HG03066 (cell line): Measurements from ENCODE around the gene BBS9.
"Not testable (repeated sequence)": the region's sequence is repeated elsewhere in the genome, so short reads cannot be mapped to it uniquely, and the experiment has no call there.

Experiments used
- ATAC-seq: cut with Tn5 transposase; IDR thresholded peaks from one replicate; pipeline ENCODE4 v1.9.1; 2021; ENCODE audit warnings: low read depth; ENCODE audit not compliant: unreplicated experiment

Gene BBS9

GRCh38 chr7:33262476-33262875, 133.1 kb downstream of the BBS9 start:
- ATAC-seq: no peak

GRCh38 chr7:33271839-33272371, 142.5 kb downstream of the BBS9 start:
- ATAC-seq: not testable (repeated sequence)

GRCh38 chr7:33273356-33273755, 144.0 kb downstream of the BBS9 start:
- ATAC-seq: no peak

DNA sequence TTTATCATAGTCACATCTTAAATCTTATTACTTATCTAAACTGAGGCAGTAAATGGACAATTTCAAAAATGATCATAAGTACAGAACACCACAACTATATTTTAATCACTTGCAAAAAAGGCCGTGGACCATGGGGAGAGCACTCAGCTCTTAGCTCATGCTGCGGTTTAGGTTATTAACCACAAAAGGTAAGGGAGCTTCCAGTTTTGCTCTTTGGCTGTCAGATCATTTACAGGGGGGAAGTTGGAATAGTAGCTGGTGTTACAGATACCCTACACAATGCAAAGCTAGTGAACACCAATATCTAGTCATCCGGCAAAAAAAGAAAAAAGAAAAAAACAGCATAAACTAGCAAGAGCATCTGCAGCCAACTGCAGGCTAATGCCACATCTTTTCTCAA, 147.0 kb downstream of the BBS9 start:
- ATAC-seq: no peak

GRCh38 chr7:33276729-33277128, 147.4 kb downstream of the BBS9 start:
- ATAC-seq: no peak

GRCh38 chr7:33278095-33278494, 148.7 kb downstream of the BBS9 start:
- no peak for ATAC-seq

DNA sequence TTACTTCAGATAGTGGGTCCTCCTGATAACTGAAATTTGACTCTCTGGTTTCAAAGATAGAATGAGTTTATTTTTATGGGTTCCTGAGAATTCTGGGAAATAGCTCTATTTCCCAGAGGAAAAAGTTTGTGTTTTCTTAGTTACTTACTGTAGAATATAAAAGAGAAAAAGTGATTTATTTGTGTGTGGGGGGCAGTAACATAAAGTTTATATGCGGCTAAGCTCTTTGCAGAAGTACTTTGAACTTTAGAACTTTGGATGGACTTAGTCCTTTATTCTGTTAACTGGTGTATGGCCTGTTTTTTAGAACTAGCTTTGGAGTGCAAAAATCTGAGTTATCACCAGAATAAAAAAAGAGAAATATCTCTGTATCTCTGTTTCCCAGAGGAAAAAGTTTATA, 157.1 kb downstream of the BBS9 start:
- no peak for ATAC-seq

DNA sequence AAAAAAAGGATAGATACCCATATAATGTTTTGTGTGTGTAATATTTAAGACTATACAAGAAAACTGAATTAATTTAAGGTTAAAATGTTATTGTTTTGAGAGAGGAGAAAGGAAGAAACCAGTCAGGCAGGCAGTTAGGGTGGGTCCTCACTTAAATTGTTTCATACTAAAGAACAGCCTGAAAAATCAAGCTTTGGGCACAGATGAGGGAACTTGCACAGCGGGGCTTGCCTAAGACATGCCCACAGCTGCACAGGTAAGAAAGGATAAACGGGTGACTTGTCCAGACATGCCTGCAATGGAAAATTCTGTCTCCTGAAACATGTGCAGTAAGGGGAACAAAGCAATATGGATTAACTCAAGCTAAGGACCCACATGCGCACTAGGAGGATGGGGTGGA, 158.4 kb downstream of the BBS9 start:
- no peak for ATAC-seq

DNA sequence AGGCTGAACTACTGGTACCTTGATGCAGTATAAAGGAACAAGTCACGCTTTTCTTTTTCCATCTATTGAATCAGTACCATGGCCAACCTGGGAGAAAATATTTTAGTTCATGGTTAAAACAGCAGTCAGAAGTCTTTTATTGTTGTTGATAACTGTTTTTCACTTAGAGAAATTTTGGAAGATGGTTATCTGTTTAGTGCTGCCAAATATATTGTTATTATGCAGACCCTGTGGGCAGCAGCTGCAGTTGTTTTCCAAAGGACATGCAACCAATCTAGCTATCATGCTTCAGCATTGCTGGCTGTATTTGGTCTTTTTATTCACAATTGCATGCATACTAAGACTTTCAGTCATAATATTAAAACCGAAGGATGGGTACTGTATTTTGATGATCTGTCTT, 169.5 kb downstream of the BBS9 start:
- ATAC-seq: no peak

DNA sequence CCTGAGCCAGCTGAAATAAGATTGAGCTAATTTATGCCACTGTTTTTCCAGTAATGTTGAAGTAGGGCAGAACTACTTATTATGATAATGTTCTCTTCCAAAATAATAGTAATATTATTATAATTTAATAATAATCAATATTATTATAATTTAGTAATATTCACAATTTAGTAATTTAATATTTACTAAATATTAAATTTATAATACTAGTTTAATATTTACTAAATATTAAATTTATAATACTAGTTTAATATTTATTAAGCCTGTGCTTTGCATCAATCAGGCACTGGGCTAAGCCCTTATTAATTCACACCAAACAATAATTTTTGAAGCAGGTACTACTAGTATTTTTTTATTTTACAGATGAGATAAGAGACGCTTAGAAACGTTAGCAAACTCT, 170.1 kb downstream of the BBS9 start:
- no peak for ATAC-seq

GRCh38 chr7:33300131-33300530, 170.8 kb downstream of the BBS9 start:
- no peak for ATAC-seq

DNA sequence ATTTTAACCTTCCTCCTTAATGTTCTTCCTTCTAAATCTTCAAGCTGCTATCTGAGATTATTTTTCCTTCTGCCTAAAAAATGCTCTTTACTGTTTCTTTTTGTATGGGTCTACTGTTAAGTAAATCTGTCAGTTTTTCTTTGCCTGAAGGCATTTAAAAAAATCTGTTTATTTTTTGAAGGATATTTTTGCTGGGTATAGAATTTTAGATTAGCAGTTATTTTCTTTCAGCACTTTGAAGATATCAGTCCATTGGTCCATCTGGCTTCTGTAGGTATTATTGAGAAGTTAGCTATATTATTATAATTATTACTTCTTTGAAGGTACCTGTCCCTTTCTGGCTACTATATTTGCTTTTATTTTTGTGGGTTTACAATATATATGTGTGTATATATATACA, 171.4 kb downstream of the BBS9 start:
- ATAC-seq: no peak

DNA sequence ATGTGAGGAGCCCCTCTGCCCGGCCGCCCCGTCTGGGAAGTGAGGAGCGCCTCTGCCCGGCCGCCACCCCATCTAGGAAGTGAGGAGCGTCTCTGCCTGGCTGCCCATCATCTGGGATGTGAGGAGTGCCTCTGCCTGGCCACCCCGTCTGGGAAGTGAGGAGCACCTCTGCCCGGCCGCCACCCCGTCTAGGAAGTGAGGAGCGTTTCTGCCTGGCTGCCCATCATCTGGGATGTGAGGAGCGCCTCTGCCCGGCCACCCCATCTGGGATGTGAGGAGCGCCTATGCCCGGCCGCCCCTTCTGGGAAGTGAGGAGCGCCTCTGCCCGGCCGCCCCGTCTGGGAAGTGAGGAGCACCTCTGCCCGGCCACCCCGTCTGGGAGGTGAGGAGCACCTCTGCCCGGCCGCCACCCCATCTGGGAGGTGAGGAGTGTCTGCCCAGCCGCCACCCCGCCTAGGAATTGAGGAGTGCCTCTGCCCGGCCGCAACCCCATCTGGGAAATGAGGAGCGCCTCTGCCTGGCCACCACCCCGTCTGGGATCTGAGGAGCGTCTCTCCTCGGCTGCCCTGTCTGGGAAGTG, 174.7 kb downstream of the BBS9 start:
- not testable (repeated sequence) for ATAC-seq

DNA sequence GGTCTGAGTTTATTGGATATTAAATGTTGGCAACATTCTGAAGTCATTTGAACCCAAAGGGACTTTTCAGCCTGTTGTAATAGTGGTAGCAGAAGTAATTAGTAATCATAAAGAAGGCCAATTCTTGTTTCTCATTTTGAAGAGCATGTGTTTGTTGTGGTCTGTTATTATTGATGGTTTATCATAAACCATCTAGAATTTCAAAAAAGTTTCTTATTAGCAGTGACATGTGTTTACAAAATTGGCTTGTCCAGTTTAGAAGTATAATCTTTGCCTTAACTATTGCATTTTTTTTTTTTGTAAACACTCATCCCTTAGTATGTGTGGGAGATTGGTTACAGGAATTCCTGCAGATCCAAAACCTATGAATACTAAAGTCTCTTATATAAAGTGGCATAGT, 177.8 kb downstream of the BBS9 start:
- no peak for ATAC-seq

DNA sequence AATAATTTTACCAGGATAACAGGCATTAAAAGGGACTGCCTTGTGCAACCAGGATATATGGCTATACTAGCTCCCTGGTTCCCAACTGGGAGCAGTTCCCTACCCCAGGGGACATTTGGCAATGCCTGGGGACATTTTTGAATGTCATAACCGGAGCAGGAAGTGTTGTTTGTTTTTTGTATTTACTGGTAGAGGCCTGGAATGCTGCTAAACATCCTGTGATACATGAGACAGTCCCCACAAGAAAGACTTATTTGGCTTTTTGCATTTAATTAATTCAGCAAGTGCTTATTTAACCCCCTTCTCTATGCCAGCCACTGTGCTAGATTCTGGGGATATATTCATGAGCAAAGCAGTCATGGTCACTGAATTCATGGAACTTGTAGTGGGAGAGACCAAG, 181.2 kb downstream of the BBS9 start:
- ATAC-seq: no peak

- ATAC-seq: no peak
Observed at GRCh38 chr7:33325754-33326484, 196.6 kb downstream of the BBS9 start.

DNA sequence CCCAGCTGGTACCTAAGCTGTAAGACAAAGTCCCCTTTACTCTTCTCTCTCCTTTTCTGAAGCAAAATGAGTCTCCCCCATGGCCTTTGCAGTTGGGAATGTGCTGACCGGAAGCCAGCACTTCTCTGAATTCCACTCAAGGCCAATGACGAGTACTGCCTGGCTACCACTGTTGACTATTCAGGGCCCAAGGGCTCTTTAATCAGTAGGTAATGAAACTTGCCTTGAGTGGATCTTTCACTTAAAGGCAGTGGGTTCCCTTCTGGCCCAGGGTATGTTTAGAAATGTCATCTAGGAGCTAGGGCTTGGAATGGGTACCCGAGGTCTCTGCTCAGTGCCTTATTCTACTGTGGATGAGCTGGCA, 197.1 kb downstream of the BBS9 start:
- ATAC-seq: no peak

GRCh38 chr7:33327427-33327826, 198.1 kb downstream of the BBS9 start:
- no peak for ATAC-seq

GRCh38 chr7:33334349-33334748, 205.0 kb downstream of the BBS9 start:
- no peak for ATAC-seq

DNA sequence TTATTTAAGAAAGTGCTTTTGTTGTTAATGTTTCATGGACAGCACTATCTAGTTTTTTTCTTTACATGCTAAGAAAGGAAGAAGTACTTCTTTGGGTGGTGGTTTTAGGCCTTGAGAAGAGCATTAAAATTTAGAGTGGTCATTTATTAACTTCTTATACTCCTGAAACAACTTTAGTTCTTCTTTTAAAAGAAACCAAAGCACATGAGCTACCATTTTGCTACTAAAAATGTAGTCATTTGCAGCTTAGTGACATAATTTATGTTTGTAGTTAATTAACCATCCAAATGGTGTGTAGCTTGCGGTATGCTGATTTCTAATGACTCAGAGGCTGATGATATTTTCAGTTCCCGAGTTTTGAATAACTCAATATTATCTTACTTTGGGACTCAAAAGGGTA, 207.5 kb downstream of the BBS9 start:
- no peak for ATAC-seq

GRCh38 chr7:33339074-33339790, 209.9 kb downstream of the BBS9 start:
- ATAC-seq: no peak

DNA sequence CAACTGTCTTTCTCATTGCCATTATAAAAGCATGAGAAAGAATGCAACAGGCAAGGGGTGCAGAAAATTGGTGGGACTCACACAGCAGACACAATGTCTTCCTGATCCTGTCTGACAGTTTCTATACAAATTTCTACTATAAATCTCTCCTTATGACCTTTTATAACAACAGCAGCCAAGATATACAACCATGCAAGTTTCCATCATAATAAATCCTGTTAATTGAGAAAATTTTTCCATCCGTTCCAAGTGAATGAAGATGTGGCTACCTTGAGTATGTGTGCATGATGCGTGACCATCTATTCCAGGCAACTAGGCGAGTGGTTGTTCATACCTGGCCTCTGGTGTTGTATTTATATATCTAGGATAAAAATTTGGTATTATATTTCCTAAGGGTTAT, 216.7 kb downstream of the BBS9 start:
- ATAC-seq: no peak
